ENCODE results near the gene BMAL1. TPM values are rescaled to one million over a fixed set of nuclear protein-coding genes. Genes with fewer than 3 reads are reported as not detected.

The BMAL1 gene
- total RNA-seq, 1 experiment from 2014 or later = 3.3 TPM

DNA sequence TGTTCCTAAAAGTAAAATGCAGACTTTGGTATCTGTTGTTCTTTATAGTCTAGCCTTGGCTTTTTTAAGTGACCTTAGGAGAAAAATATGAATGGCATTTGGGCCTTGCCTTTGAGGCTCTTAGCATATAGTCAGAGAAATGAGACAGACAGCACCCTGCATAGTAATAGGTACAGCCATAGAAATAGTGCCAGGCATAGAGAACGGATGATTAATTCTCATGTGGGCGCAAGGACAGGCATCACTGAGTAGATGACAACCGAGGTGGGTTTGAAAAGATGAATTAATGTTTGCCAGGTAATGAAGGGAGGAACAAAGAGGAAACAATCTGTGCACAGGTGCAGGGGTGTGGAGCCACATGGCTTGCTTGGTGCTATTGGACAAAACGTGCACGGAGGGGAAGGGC lies 90.5 kb downstream of the BMAL1 start:
- H2BK20ac ChIP-seq (ENCODE audit: low read depth, low read length, poor library complexity, severe bottlenecking) = no peak overlapping the region
- H2BK12ac ChIP-seq (ENCODE audit: insufficient read length, low read depth, low read length) = no peak overlapping the region
- H3K56ac ChIP-seq (ENCODE audit: insufficient read length, low read depth, low read length) = no peak overlapping the region
- no peak for TF ChIP-seq CTCF (conservative IDR thresholded peaks at IDR 0.05)
- no peak overlapping the region for H3K18ac ChIP-seq (ENCODE audit: insufficient read length, low read depth, low read length)
- no peak overlapping the region for H3K27ac ChIP-seq (ENCODE audit: insufficient read length, low read depth, low read length)
- no peak overlapping the region for H3K4ac ChIP-seq (ENCODE audit: low read depth, low read length)
- no peaks in the 10 kb centered on the region for H3K9me3 Mint-ChIP-seq
- WGBS (ENCODE audit: extremely low coverage, insufficient read length, low lambda C conversion rate) = no CpG with 5 or more reads among the region's 5 CpGs
- no peak overlapping the region for H2BK5ac ChIP-seq (ENCODE audit: insufficient read length, low read length)
- no peak overlapping the region for H2BK15ac ChIP-seq (ENCODE audit: low read depth, low read length)
- H2AFZ ChIP-seq (ENCODE audit: low read length) = no peak overlapping the region
- H3K23me2 ChIP-seq (ENCODE audit: insufficient read length, low read depth, low read length, poor library complexity, severe bottlenecking) = no peaks in the 10 kb centered on the region
- H4K5ac ChIP-seq (ENCODE audit: insufficient read length, low read depth, low read length) = no peak overlapping the region
- no peaks in the 10 kb centered on the region for H3K79me2 ChIP-seq (ENCODE audit: insufficient read depth, low read length)
- peaks cover 0 to 6% of the 10 kb centered on the region in 2 experiments; a peak in 2 of 4 replicates for H3K4me1 Mint-ChIP-seq
- H3K27me3 ChIP-seq (ENCODE audit: insufficient read depth, low read length) = no peaks in the 10 kb centered on the region
- H3K36me3 Mint-ChIP-seq (ENCODE audit: insufficient read depth in 1 of 3, low read depth in 3 of 3) = no peaks in the 10 kb centered on the region
- no peak overlapping the region for H3K4me3 Mint-ChIP-seq
- H3K27me3 Mint-ChIP-seq (ENCODE audit: low read depth) = peaks cover 10% of the 10 kb centered on the region
- H4K91ac ChIP-seq (ENCODE audit: insufficient read length, low read depth, low read length) = no peak overlapping the region
- no peak for DNase-seq
- no peak overlapping the region for H2AK5ac ChIP-seq (ENCODE audit: insufficient read length, low read length)
- no peak overlapping the region for H3K4me2 ChIP-seq (ENCODE audit: insufficient read depth, insufficient read length, low read length)
- no peak overlapping the region for H2BK120ac ChIP-seq (ENCODE audit: low read depth, low read length, poor library complexity, severe bottlenecking)
- H3K14ac ChIP-seq (ENCODE audit: insufficient read depth, low read length) = no peak overlapping the region
- no peaks in the 10 kb centered on the region for H3K9me3 ChIP-seq (ENCODE audit: control insufficient read depth, low read depth, low read length)
- no peaks in the 10 kb centered on the region for H3K4me1 ChIP-seq (ENCODE audit: insufficient read depth, low read length)
- H3T11ph ChIP-seq (ENCODE audit: low read length) = no peak overlapping the region
- no peak overlapping the region for H4K8ac ChIP-seq (replicated peaks; ENCODE audit: insufficient read length, low read depth, low read length)
- no peak overlapping the region for H3K27ac Mint-ChIP-seq
- no peaks in the 10 kb centered on the region for H3K79me1 ChIP-seq (ENCODE audit: insufficient read depth, low read depth, low read length, poor library complexity, severe bottlenecking)
- H3K9ac ChIP-seq (ENCODE audit: extremely low read depth, insufficient read length, low read length) = no peak overlapping the region
- H4K20me1 ChIP-seq (ENCODE audit: control insufficient read depth, insufficient read depth, insufficient read length) = no peaks in the 10 kb centered on the region
- no peak overlapping the region for H3K23ac ChIP-seq (ENCODE audit: insufficient read length, low read depth, low read length)
